Panc1 (cell line): Measurements from ENCODE around the gene FOSL2. TPM values are rescaled to one million over a fixed set of nuclear protein-coding genes. Genes with fewer than 3 reads are reported as not detected.

Experiments used
- ATAC-seq: fragments of 200-7000 bp; cut with Tn5 transposase; 2 replicates; pipeline ENCODE4 v1.9.1; 2020; ENCODE audit warnings: mild to moderate bottlenecking, moderate library complexity
- BruUV-seq: library from RNA; stranded (reverse); fragments of 400-500 nt; replicated peaks from 2 replicates; lab custom pipeline; 2021; lab: Mats Ljungman, UMichigan
- CTCF ChIA-PET: fragments of 300-600 bp; sonication (Branson Sonifier 250); formaldehyde crosslinking; loops from one replicate; lab custom pipeline; 2022; ENCODE audit warnings: antibody characterized with exemption; lab: Charles Lee
- POLR2A ChIA-PET: fragments of 300-600 bp; sonication (Branson Sonifier 250); formaldehyde crosslinking; loops from one replicate; lab custom pipeline; 2022; ENCODE audit warnings: antibody characterized with exemption; lab: Charles Lee
- DNase-seq: peaks from one replicate; pipeline ENCODE4 v3.0.0-alpha.2; 2010; ENCODE audit warnings: low read depth, low spot score
- H3K27ac ChIP-seq: 2 replicates; pipeline ENCODE4 v1.5.1; 2011; ENCODE audit warnings: mild to moderate bottlenecking, low read length, inconsistent platforms
- H3K27me3 ChIP-seq: fragments of 200-500 bp; sonication (Bioruptor generic); 2 replicates; pipeline ENCODE4 v1.6.0; 2014; ENCODE audit warnings: low read length, inconsistent platforms; ENCODE audit not compliant: control insufficient read depth, insufficient read depth
- H3K36me3 ChIP-seq: fragments of 200-500 bp; sonication (Bioruptor generic); 2 replicates; pipeline ENCODE4 v1.5.1; 2014; ENCODE audit warnings: inconsistent platforms, mild to moderate bottlenecking, low read length, moderate library complexity; ENCODE audit not compliant: control insufficient read depth, insufficient read depth
- H3K4me1 ChIP-seq: 2 replicates; pipeline ENCODE4 v1.5.1; 2011; ENCODE audit warnings: inconsistent platforms, mild to moderate bottlenecking, low read length, moderate library complexity; ENCODE audit not compliant: control insufficient read depth, insufficient read depth
- H3K4me3 ChIP-seq, 2 experiments: 2 replicates each; pipeline ENCODE4 v1.5.1; 2011 to 2012; ENCODE audit warnings: low read depth in 2 of 2, low read length in 2 of 2, mild to moderate bottlenecking in 2 of 2, inconsistent platforms in 1 of 2, moderate library complexity in 1 of 2
- H3K9me3 ChIP-seq: fragments of 200-500 bp; sonication (Bioruptor generic); 2 replicates; pipeline ENCODE4 v1.5.1; 2014; ENCODE audit warnings: low read depth, mild to moderate bottlenecking, inconsistent platforms, low read length, moderate library complexity; ENCODE audit not compliant: control insufficient read depth, insufficient read depth
- CTCF ChIP-seq: fragments of 450-650 bp; IDR thresholded peaks from 2 replicates; pipeline ENCODE4 v1.5.1; 2017; ENCODE audit warnings: mild to moderate bottlenecking
- POLR2AphosphoS5 ChIP-seq: IDR thresholded peaks from 2 replicates; pipeline ENCODE4 v1.6.1; 2012; ENCODE audit warnings: mild to moderate bottlenecking, low read depth, low read length, moderate library complexity
- REST ChIP-seq, 2 experiments: IDR thresholded peaks; 2 replicates each; pipeline ENCODE4 v1.6.1; 2011 to 2012; ENCODE audit warnings: low read depth in 2 of 2, control low read depth in 1 of 2, low read length in 1 of 2, mild to moderate bottlenecking in 1 of 2, moderate library complexity in 1 of 2; ENCODE audit not compliant: insufficient read depth in 1 of 2
- SIN3A ChIP-seq: IDR thresholded peaks from 2 replicates; pipeline ENCODE4 v1.6.1; 2012; ENCODE audit warnings: low read depth, mild to moderate bottlenecking, low read length, moderate library complexity, borderline replicate concordance; ENCODE audit not compliant: insufficient read depth
- TCF7L2 ChIP-seq: IDR thresholded peaks from 2 replicates; pipeline ENCODE4 v1.6.1; 2011; ENCODE audit warnings: mild to moderate bottlenecking, low read depth, low read length, inconsistent platforms
- in situ Hi-C: cut with HindIII; loops from 2 replicates; pipeline ENCODE4 v1.10.0; 2016; ENCODE audit warnings: low sequenced_read_pairs, low pct_unique_long_range_greater_than_20kb
- intact Hi-C: fragments of 100-400 bp; cut with micrococcal nuclease; formaldehyde crosslinking; loops from one replicate; pipeline ENCODE4 v1.10.0; 2022; ENCODE audit not compliant: unreplicated experiment
- total RNA-seq: library from RNA; stranded (reverse); gene quantifications from one replicate; pipeline ENCODE4 v1.2.1, GENCODE V29; 2021; ENCODE audit not compliant: unreplicated experiment

Gene FOSL2
- total RNA-seq, 1 experiment from 2014 or later: 29.0 TPM

GRCh38 chr2:28449126-28449487, 56.4 kb downstream of the FOSL2 start:
- no peak for DNase-seq
- ATAC-seq: no peak
- CTCF ChIA-PET: no interaction called here
- TF ChIP-seq REST (IDR thresholded peaks at IDR 0.05; ENCODE audit: insufficient read depth in 1 of 2, low read depth in 2 of 2, low read length in 1 of 2) (no peak), SIN3A (no peak), CTCF (no peak), TCF7L2 (no peak), POLR2AphosphoS5 (no peak)
- Histone ChIP-seq H3K27ac (no peak overlapping the region), H3K36me3 (no peaks in the 10 kb centered on the region), H3K4me1 (peaks cover 5% of the 10 kb centered on the region; the same call in 1 of the 2 replicates), H3K9me3 (no peaks in the 10 kb centered on the region), H3K4me3 (no peak overlapping the region), H3K27me3 (no peaks in the 10 kb centered on the region)
- POLR2A ChIA-PET: no interaction called here
- BruUV-seq: no TSS peak
- in situ Hi-C loops (no loop called here), intact Hi-C loops (no loop called here)

- in situ Hi-C loops: no loop called here
- DNase-seq (no peak), ATAC-seq (no peak)
- Histone ChIP-seq H3K4me1 (peaks cover 5% of the 10 kb centered on the region; the same call in 1 of the 2 replicates), H3K36me3 (no peaks in the 10 kb centered on the region), H3K4me3 (no peak overlapping the region), H3K9me3 (no peaks in the 10 kb centered on the region), H3K27ac (no peak overlapping the region), H3K27me3 (no peaks in the 10 kb centered on the region)
- CTCF ChIA-PET: interaction anchor here (0.5 kb wide), 1 partner anchor 86 kb away, joined by 3 read pairs; no protein-coding TSS in a partner anchor
- TF ChIP-seq REST (IDR thresholded peaks at IDR 0.05; ENCODE audit: insufficient read depth in 1 of 2, low read depth in 2 of 2, low read length in 1 of 2): no peak
- no peak for TF ChIP-seq POLR2AphosphoS5
- no peak for TF ChIP-seq SIN3A
- TF ChIP-seq TCF7L2: no peak
- TF ChIP-seq CTCF: no peak
- no TSS peak for BruUV-seq
- intact Hi-C loops: no loop called here
- POLR2A ChIA-PET: no interaction called here
Observed at GRCh38 chr2:28449488-28450395, 57.1 kb downstream of the FOSL2 start.
